Chondrocyte (in vitro differentiated cells): ENCODE data around the gene WDR46. TPM values are rescaled to one million over a fixed set of nuclear protein-coding genes. Genes with fewer than 3 reads are reported as not detected.

Experiments
- DNase-seq: peaks from one replicate; pipeline ENCODE4 v3.0.0; 2021; ENCODE audit warnings: mixed read lengths, low spot score
- H3K27ac Mint-ChIP-seq: one replicate; pipeline ENCODE4 v1.8.0; 2021; ENCODE audit warnings: mild to moderate bottlenecking, moderate library complexity, mixed read lengths; ENCODE audit not compliant: unreplicated experiment
- H3K27me3 Mint-ChIP-seq: 2 replicates; pipeline ENCODE4 v1.8.0; 2021; ENCODE audit warnings: low read depth, mixed read lengths
- H3K36me3 Mint-ChIP-seq: 2 replicates; pipeline ENCODE4 v1.8.0; 2021; ENCODE audit warnings: low read depth, mixed read lengths
- H3K4me1 Mint-ChIP-seq: 2 replicates; pipeline ENCODE4 v1.8.0; 2021; ENCODE audit warnings: low read depth, mild to moderate bottlenecking, mixed read lengths
- H3K4me3 Mint-ChIP-seq: one replicate; pipeline ENCODE4 v1.8.0; 2021; ENCODE audit warnings: mild to moderate bottlenecking, moderate library complexity, mixed read lengths; ENCODE audit not compliant: unreplicated experiment
- H3K9me3 Mint-ChIP-seq: 2 replicates; pipeline ENCODE4 v1.8.0; 2021; ENCODE audit warnings: low read depth, mixed read lengths
- total RNA-seq: library from RNA; stranded (reverse); gene quantifications from 3 replicates; pipeline ENCODE4 v1.2.1, GENCODE V29; 2021
- TF ChIP-seq, protein P1 (sequence below): fragments of 200-600 bp; sonication (generic); IDR thresholded peaks from 2 replicates; pipeline ENCODE4 v1.5.0; 2021; ENCODE audit warnings: antibody characterized with exemption, mild to moderate bottlenecking, moderate library complexity

Gene WDR46
- total RNA-seq, 1 donor from 2014 or later: 48.1 TPM

DNA sequence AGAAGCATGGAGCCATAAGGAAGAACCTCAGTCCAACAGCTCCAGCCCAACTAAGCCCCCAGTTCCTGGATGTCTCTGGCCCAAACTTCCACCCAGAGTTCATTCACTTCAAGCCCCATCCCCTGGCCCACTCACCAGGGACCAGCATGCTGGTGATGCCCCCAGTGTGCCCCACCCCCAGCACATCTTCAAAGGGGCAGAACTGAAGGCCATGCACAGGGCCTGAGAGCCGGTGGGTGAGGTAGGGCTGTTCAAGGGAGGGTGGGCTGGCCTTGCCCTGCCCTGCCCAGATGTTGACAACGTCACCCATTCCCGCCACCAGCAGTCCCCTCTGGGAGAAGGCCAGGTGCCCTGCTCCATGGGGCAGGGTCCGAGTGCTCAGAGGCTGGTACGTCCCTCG is 8.5 kb downstream of the WDR46 start:
- Mint-ChIP-seq H3K4me1 (peaks cover 20% of the 10 kb centered on the region), H3K9me3 (no peaks in the 10 kb centered on the region), H3K4me3 (no peak overlapping the region), H3K27ac (no peak overlapping the region), H3K36me3 (peaks cover 14% of the 10 kb centered on the region), H3K27me3 (no peaks in the 10 kb centered on the region)
- TF ChIP-seq, protein P1, sequence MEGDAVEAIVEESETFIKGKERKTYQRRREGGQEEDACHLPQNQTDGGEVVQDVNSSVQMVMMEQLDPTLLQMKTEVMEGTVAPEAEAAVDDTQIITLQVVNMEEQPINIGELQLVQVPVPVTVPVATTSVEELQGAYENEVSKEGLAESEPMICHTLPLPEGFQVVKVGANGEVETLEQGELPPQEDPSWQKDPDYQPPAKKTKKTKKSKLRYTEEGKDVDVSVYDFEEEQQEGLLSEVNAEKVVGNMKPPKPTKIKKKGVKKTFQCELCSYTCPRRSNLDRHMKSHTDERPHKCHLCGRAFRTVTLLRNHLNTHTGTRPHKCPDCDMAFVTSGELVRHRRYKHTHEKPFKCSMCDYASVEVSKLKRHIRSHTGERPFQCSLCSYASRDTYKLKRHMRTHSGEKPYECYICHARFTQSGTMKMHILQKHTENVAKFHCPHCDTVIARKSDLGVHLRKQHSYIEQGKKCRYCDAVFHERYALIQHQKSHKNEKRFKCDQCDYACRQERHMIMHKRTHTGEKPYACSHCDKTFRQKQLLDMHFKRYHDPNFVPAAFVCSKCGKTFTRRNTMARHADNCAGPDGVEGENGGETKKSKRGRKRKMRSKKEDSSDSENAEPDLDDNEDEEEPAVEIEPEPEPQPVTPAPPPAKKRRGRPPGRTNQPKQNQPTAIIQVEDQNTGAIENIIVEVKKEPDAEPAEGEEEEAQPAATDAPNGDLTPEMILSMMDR: no peak
- peak; percentile 75 for DNase-seq

DNA sequence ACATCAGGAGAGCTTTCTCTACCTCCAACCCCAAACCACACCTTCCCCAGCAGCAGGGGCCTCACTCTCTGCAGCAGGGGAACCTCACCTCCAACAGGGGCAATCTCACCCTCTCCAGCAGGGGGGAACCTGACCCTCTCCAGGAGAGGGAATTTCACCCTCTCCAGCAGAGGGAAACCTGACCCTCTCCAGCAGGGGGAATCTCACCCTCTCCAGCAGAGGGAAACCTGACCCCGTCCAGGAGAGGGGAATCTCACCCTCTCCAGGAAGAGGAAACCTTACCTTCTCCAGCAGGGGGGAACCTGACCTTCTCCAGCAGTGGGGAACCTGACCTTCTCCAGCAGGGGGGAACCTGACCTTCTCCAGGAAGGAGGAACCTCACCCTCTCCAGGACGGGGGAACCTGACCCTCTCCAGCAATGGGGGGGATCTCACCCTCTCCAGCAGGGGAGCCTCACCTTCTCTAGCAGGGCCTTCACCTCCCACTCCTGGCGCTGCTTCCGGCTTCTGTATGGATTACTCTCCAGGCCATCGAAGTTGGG is 9.0 kb downstream of the WDR46 start:
- H3K27ac Mint-ChIP-seq: peak overlapping the region; percentile 32
- DNase-seq: peak; percentile 68
- TF ChIP-seq, protein P1: peak; percentile 70
- no peaks in the 10 kb centered on the region for H3K9me3 Mint-ChIP-seq
- H3K4me1 Mint-ChIP-seq: peaks cover 25% of the 10 kb centered on the region
- H3K36me3 Mint-ChIP-seq: peaks cover 15% of the 10 kb centered on the region
- no peak overlapping the region for H3K4me3 Mint-ChIP-seq
- no peaks in the 10 kb centered on the region for H3K27me3 Mint-ChIP-seq

GRCh38 chr6:33279257-33279695 is 9.8 kb downstream of the WDR46 start:
- Mint-ChIP-seq H3K36me3 (peaks cover 19% of the 10 kb centered on the region), H3K27me3 (no peaks in the 10 kb centered on the region), H3K4me1 (peaks cover 33% of the 10 kb centered on the region), H3K27ac (no peak overlapping the region), H3K9me3 (no peaks in the 10 kb centered on the region), H3K4me3 (no peak overlapping the region)
- DNase-seq: peak; percentile 89
- TF ChIP-seq, protein P1: no peak

DNA sequence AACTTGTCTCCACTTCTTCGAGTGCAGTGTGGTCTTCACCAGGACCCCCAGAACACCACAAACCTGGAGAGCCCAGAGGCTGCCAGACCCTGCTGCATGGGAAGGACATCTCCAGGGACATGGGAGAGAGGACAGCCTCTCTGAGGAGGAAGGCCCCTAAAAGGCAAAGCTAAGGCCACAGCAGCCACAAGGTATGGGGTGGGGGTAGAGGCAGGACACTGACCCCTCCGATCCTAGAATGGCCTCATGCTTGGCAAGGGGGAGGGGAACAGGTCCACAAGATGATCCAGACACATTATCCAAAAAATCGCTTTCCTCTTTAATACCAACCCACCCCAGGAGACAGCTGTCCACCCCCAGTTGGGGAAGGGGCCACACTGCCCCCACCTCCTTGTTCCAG is 10.2 kb downstream of the WDR46 start:
- H3K27me3 Mint-ChIP-seq: no peaks in the 10 kb centered on the region

GRCh38 chr6:33278392-33278741 is 10.7 kb downstream of the WDR46 start:
- H3K9me3 Mint-ChIP-seq: no peaks in the 10 kb centered on the region
- H3K4me1 Mint-ChIP-seq: peaks cover 42% of the 10 kb centered on the region
- H3K27ac Mint-ChIP-seq: no peak overlapping the region
- no peak for DNase-seq
- TF ChIP-seq, protein P1: no peak
- peaks cover 20% of the 10 kb centered on the region for H3K36me3 Mint-ChIP-seq
- no peak overlapping the region for H3K4me3 Mint-ChIP-seq
- H3K27me3 Mint-ChIP-seq: no peaks in the 10 kb centered on the region

More for the DNA sequence above, 10.2 kb downstream of the WDR46 start:
- H3K36me3 Mint-ChIP-seq: peaks cover 19% of the 10 kb centered on the region
- no peak overlapping the region for H3K27ac Mint-ChIP-seq
- H3K4me3 Mint-ChIP-seq: no peak overlapping the region
- H3K9me3 Mint-ChIP-seq: no peaks in the 10 kb centered on the region
- H3K4me1 Mint-ChIP-seq: peaks cover 38% of the 10 kb centered on the region
- no peak for DNase-seq
- TF ChIP-seq, protein P1: no peak
